Upper lobe of left lung (tissue), 6 donors: Measurements from ENCODE around the gene CTDNEP1. TPM values are rescaled to one million over a fixed set of nuclear protein-coding genes. Genes with fewer than 3 reads are reported as not detected.

Experiments
- ATAC-seq, 2 donors: fragments of 200-7000 bp; cut with Tn5 transposase; one replicate each; pipeline ENCODE4 v1.9.1; 2022; ENCODE audit warnings: mild to moderate bottlenecking in 2 of 2, moderate library complexity in 2 of 2; ENCODE audit not compliant: low FRiP score in 2 of 2
- DNase-seq, 2 donors: peaks; one replicate each; pipeline ENCODE4 v3.0.0-alpha.2; 2019 to 2020
- H3K27ac ChIP-seq, 4 donors: fragments of 200-600 bp; sonication (generic); one replicate each; pipeline ENCODE4 v1.5.1; 2016 to 2019
- H3K27me3 ChIP-seq, 4 donors: fragments of 200-600 bp; sonication (generic); one replicate each; pipeline ENCODE4 v1.5.1; 2017 to 2019
- H3K36me3 ChIP-seq, 4 donors: fragments of 200-600 bp; sonication (generic); one replicate each; pipeline ENCODE4 v1.5.1; 2016 to 2019
- H3K4me1 ChIP-seq, 4 donors: fragments of 200-600 bp; sonication (generic); one replicate each; pipeline ENCODE4 v1.5.1; 2018 to 2019
- H3K4me3 ChIP-seq, 4 donors: fragments of 200-600 bp; sonication (generic); one replicate each; pipeline ENCODE4 v1.5.1; 2017 to 2019; ENCODE audit warnings: mild to moderate bottlenecking in 2 of 4, moderate library complexity in 1 of 4
- H3K9me3 ChIP-seq, 4 donors: fragments of 200-600 bp; sonication (generic); one replicate each; pipeline ENCODE4 v1.5.1; 2018 to 2019
- CTCF ChIP-seq, 6 experiments: fragments of 450-650 bp in 4 of 6; fragments of 200-600 bp in 2 of 6; sonication (generic) in 2 of 6; IDR thresholded peaks; one replicate each; pipeline ENCODE4 v1.5.1; 2016 to 2019; ENCODE audit warnings: antibody characterized with exemption in 6 of 6
- EP300 ChIP-seq, 4 donors: sonication (generic); formaldehyde crosslinking; IDR thresholded peaks; one replicate each; pipeline ENCODE4 v1.5.1; 2017; ENCODE audit warnings: antibody characterized with exemption in 4 of 4, control low read depth in 2 of 4
- POLR2A ChIP-seq, 4 donors: fragments of 450-650 bp; IDR thresholded peaks; one replicate each; pipeline ENCODE4 v1.5.1; 2016 to 2017; ENCODE audit warnings: antibody characterized with exemption in 4 of 4, mild to moderate bottlenecking in 2 of 4
- POLR2AphosphoS5 ChIP-seq, 2 donors: sonication (generic); formaldehyde crosslinking; IDR thresholded peaks; one replicate each; pipeline ENCODE4 v1.5.1; 2017; ENCODE audit warnings: antibody characterized with exemption in 2 of 2
- WGBS, 2 donors: methylation state at CpG; one replicate each; pipeline ENCODE4 v1.1.5; 2017 to 2018; 5-methylcytosine and 5-hydroxymethylcytosine counted together
- total RNA-seq, 6 donors: library from RNA; depleted of rRNA in 4 of 6; stranded (reverse); fragments of >200 nt in 4 of 6; gene quantifications; one replicate each; pipeline versions ENCODE4 v1.1.0 to v1.2.1, GENCODE V29; 2016 to 2021
- donor health status: DM: no; HTN: no; CAD: no; lungs with moderate emphysema.
- donor health status: DM: no; HTN: yes; CAD: no; lungs with severe emphysema.

The CTDNEP1 gene
- total RNA-seq, 6 donors from 2014 or later = 62.9 to 139 (median 75.0) TPM

DNA sequence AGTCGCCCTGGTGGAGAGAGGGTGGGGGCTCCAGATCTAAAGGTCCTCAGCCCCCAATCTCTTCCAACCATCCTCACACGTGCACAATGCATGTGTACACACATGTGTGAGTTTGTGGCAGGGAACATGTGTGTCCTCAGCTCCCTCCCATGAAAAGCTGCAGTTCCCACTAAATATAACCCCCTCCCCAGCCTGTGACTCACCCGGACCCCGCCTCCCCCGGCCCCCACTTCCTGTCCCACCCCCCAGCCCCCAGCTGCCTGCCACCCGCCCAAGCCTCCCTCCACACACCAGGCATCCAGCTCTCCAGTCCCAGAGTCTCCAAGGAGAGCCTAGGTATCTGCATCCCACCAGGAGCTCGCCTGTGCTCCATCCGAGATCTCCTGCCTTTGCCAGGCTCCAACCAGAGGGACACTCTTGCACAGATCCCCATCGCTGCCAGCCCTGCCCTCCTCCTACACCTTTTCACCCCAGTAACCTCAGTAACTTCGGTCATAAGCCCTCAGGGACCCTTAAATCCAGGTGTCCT, 35.8 kb downstream of the CTDNEP1 start:
- no peak for DNase-seq
- Histone ChIP-seq H3K27ac (peak overlapping the region; percentile 42 to 100 (median 84)), H3K4me1 (peaks cover 49 to 66% (median 53%) of the 10 kb centered on the region in 4 donors)

DNA sequence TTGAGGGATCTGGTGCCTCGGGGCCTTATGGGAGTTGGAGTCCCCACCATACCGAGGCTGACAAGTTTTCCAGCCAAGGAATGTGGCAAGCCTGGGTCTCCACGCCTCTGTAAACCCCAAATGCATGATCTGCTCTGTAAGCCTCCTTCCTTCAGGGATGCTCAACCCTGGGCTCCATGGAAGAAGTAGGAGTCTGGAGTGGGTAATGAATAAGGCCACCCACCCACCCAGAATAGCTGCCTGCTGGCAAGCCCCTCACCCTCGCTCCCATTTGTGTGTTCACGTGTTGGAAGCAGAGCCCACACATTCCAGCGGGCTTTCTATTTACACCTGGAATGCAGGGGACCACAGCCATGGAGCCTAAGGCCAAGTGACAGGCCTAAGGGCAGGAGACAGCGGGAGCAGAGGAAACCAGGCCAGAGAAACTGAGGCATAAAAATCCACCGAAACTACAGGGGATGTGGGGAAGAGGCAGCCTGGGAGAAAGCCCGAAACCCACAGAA, 36.3 kb downstream of the CTDNEP1 start:
- peak overlapping the region in 3 of 4 donors; percentile 53 to 59 (median 54) for H3K4me3 ChIP-seq
- H3K27ac ChIP-seq = peak overlapping the region; percentile 42 to 100 (median 84)
- TF ChIP-seq POLR2AphosphoS5 (IDR thresholded peaks at IDR 0.05) (no peak), POLR2A (IDR thresholded peaks at IDR 0.05) (no peak)
- no peaks in the 10 kb centered on the region for H3K27me3 ChIP-seq
- WGBS, 2 donors = 25 to 32% methylated on average over 9 of the region's 9 CpGs
- H3K36me3 ChIP-seq = no peaks in the 10 kb centered on the region
- peaks cover 46 to 61% (median 49%) of the 10 kb centered on the region in 4 donors for H3K4me1 ChIP-seq
- no peak for DNase-seq
- no peak for ATAC-seq
- no peaks in the 10 kb centered on the region for H3K9me3 ChIP-seq

More for the DNA sequence above, 35.8 kb downstream of the CTDNEP1 start:
- Histone ChIP-seq H3K4me3 (peak overlapping the region in 1 of 4 donors; percentile 60), H3K36me3 (no peaks in the 10 kb centered on the region), H3K9me3 (no peaks in the 10 kb centered on the region), H3K27me3 (no peaks in the 10 kb centered on the region)
- 18 to 20% methylated on average over 7 to 10 of the region's 10 CpGs for WGBS, 2 donors
- ATAC-seq = no peak
- TF ChIP-seq POLR2AphosphoS5 (IDR thresholded peaks at IDR 0.05) (no peak), POLR2A (IDR thresholded peaks at IDR 0.05) (no peak), EP300 (IDR thresholded peaks at IDR 0.05) (no peak), CTCF (IDR thresholded peaks at IDR 0.05) (no peak)

DNA sequence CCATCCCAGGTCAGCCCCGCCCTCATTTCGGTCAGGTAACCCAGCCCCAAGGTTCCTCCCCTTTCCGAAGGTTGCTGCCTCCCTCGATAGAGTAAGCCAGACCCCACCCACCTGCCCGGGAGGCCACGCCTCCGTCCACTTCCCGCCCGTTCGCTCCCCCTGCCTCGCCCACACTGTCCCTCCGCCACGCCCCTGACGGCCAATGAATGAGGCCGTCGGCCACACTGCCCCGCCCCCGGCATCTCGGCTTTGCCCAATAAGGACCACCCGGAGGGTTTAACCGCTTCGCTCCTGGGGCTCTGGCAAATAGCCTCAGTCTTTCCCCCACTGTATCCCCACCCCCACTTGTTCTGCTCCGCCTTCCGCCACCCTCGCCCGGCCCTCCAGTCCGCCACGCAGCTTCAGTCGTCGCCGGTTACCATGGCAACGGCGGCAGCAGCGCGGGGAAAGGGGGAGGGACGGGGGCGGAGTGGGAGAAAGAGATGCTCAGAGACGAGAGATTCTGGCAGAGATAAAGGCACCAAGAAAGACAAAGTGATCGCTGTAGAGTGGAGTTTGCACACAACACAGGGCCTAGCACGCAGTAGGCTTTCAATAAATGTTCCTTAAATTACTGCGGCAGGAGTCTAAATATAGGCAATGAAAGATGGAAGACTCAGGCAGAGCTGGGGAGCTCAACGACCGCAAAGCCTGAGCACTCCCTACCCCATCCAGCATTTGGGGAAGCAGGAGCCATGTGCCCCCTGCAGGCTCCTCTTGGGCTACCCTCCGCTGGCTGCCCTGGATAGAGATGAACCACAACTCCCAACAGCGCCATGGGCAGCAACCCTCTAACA, 37.0 kb downstream of the CTDNEP1 start:
- Histone ChIP-seq H3K4me1 (peaks cover 46 to 60% (median 49%) of the 10 kb centered on the region in 4 donors), H3K36me3 (no peaks in the 10 kb centered on the region), H3K27ac (peak overlapping the region; percentile 42 to 100 (median 84)), H3K9me3 (no peaks in the 10 kb centered on the region), H3K27me3 (no peaks in the 10 kb centered on the region), H3K4me3 (peak overlapping the region; percentile 21 to 59 (median 54))
- peak; percentile 94 to 96 for ATAC-seq
- DNase-seq = peak; percentile 98 to 99
- TF ChIP-seq CTCF (IDR thresholded peaks at IDR 0.05) = peak; percentile 31 to 58 (median 39)
- TF ChIP-seq EP300 (IDR thresholded peaks at IDR 0.05) = peak in 1 of 4 donors; percentile 3
- peak; percentile 32 to 62 for TF ChIP-seq POLR2AphosphoS5 (IDR thresholded peaks at IDR 0.05)
- peak in 1 of 4 donors; percentile 18 for TF ChIP-seq POLR2A (IDR thresholded peaks at IDR 0.05)
- WGBS, 2 donors = 0 to 1% methylated on average over 35 to 40 of the region's 45 CpGs

- DNase-seq (peak in 1 of 2 donors; percentile 69), ATAC-seq (peak in 1 of 2 donors; percentile 2)
- peaks cover 41 to 54% (median 43%) of the 10 kb centered on the region in 4 donors for H3K4me1 ChIP-seq
- H3K27me3 ChIP-seq = no peaks in the 10 kb centered on the region
- TF ChIP-seq EP300 (IDR thresholded peaks at IDR 0.05) = no peak
- peak in 4 of 6 experiments; percentile 19 to 36 (median 28) for TF ChIP-seq CTCF (IDR thresholded peaks at IDR 0.05)
- WGBS, 2 donors = 5 to 7% methylated on average over 15 of the region's 15 CpGs
- H3K4me3 ChIP-seq = peak overlapping the region in 3 of 4 donors; percentile 53 to 59 (median 54)
- peak overlapping the region; percentile 42 to 99 (median 60) for H3K27ac ChIP-seq
- no peaks in the 10 kb centered on the region for H3K36me3 ChIP-seq
- no peaks in the 10 kb centered on the region for H3K9me3 ChIP-seq
Observed at GRCh38 chr17:7213895-7214299, 37.6 kb downstream of the CTDNEP1 start.
